Neural cell (in vitro differentiated cells): Measurements from ENCODE around the gene PCDH1. TPM values are rescaled to one million over a fixed set of nuclear protein-coding genes. Genes with fewer than 3 reads are reported as not detected.

Experiments used
- H2AFZ ChIP-seq: fragments of 200-600, 300-800 bp; sonication (generic), shearing (Covaris generic); 2 replicates; pipeline ENCODE4 v1.6.0; 2014; ENCODE audit warnings: low read depth, mild to moderate bottlenecking, antibody characterized with exemption, low read length, moderate library complexity
- H3F3A ChIP-seq: fragments of 200-600 bp; shearing (Covaris generic); 2 replicates; pipeline ENCODE4 v1.6.1; 2016; ENCODE audit warnings: mild to moderate bottlenecking, moderate library complexity, mixed read lengths, antibody characterized with exemption, low read length; ENCODE audit not compliant: insufficient read depth, poor library complexity, severe bottlenecking
- H3K27ac ChIP-seq: fragments of 200-600, 300-800 bp; sonication (generic), shearing (Covaris generic); 2 replicates; pipeline ENCODE4 v1.5.1; 2014; ENCODE audit warnings: mild to moderate bottlenecking, low read length, moderate library complexity
- H3K27me3 ChIP-seq: fragments of 300-800, 200-600 bp; sonication (generic), shearing (Covaris generic); 2 replicates; pipeline ENCODE4 v1.6.0; 2014; ENCODE audit warnings: mild to moderate bottlenecking, low read depth, low read length, moderate library complexity; ENCODE audit not compliant: insufficient read depth
- H3K36me3 ChIP-seq: fragments of 300-800, 200-600 bp; sonication (generic), shearing (Covaris generic); 2 replicates; pipeline ENCODE4 v1.5.1; 2014; ENCODE audit warnings: mild to moderate bottlenecking, antibody characterized with exemption, low read length, moderate library complexity; ENCODE audit not compliant: insufficient read depth
- H3K4me2 ChIP-seq: fragments of 300-800, 200-600 bp; sonication (generic), shearing (Covaris generic); 2 replicates; pipeline ENCODE4 v1.6.0; 2014; ENCODE audit warnings: mild to moderate bottlenecking, low read length
- H3K4me3 ChIP-seq: fragments of 300-800, 200-600 bp; sonication (generic), shearing (Covaris generic); 2 replicates; pipeline ENCODE4 v1.5.1; 2014; ENCODE audit warnings: mild to moderate bottlenecking, low read length, moderate library complexity
- H3K79me2 ChIP-seq: fragments of 200-600 bp; shearing (Covaris generic); replicated peaks from 2 replicates; pipeline ENCODE4 v1.6.0; 2014; ENCODE audit warnings: mild to moderate bottlenecking, low read length, moderate library complexity; ENCODE audit not compliant: insufficient read depth
- H3K9ac ChIP-seq: fragments of 300-800, 200-600 bp; sonication (generic), shearing (Covaris generic); 2 replicates; pipeline ENCODE4 v1.6.1; 2016; ENCODE audit warnings: mild to moderate bottlenecking, low read length, mixed read lengths
- H3K9me2 ChIP-seq: fragments of 200-600 bp; shearing (Covaris generic); 2 replicates; pipeline ENCODE4 v1.6.1; 2016; ENCODE audit warnings: mild to moderate bottlenecking, low read length, mixed read lengths; ENCODE audit not compliant: insufficient read depth
- H3K9me3 ChIP-seq: fragments of 200-600, 300-800 bp; sonication (generic), shearing (Covaris generic); 2 replicates; pipeline ENCODE4 v1.6.1; 2016; ENCODE audit warnings: mild to moderate bottlenecking, mixed run types, low read length, moderate library complexity, mixed read lengths
- H4K20me1 ChIP-seq: fragments of 200-600 bp; shearing (Covaris generic); 2 replicates; pipeline ENCODE4 v1.6.1; 2016; ENCODE audit warnings: mild to moderate bottlenecking, mixed run types; ENCODE audit not compliant: insufficient read depth
- EP300 ChIP-seq: fragments of 450-650 bp; conservative IDR thresholded peaks from 2 replicates; pipeline ENCODE4 v1.6.1; 2014; ENCODE audit warnings: antibody characterized with exemption, mild to moderate bottlenecking, moderate library complexity; ENCODE audit not compliant: poor library complexity, severe bottlenecking
- EZH2 ChIP-seq: fragments of 200-600, 300-800 bp; shearing (Covaris generic), sonication (generic); IDR thresholded peaks from 2 replicates; pipeline ENCODE4 v1.6.1; 2014; ENCODE audit warnings: antibody characterized with exemption, low read length, borderline replicate concordance, mild to moderate bottlenecking; ENCODE audit not compliant: insufficient read depth, poor library complexity, severe bottlenecking
- MXI1 ChIP-seq: fragments of 450-650 bp; conservative IDR thresholded peaks from 2 replicates; pipeline ENCODE4 v1.6.1; 2014; ENCODE audit warnings: antibody characterized with exemption, mild to moderate bottlenecking; ENCODE audit not compliant: poor library complexity, severe bottlenecking
- POLR2AphosphoS5 ChIP-seq: IDR thresholded peaks from 2 replicates; pipeline ENCODE4 v1.6.1; 2012
- RAD21 ChIP-seq: fragments of 450-650 bp; conservative IDR thresholded peaks from 2 replicates; pipeline ENCODE4 v1.6.1; 2014; ENCODE audit warnings: antibody characterized with exemption, mild to moderate bottlenecking, moderate library complexity
- SMC3 ChIP-seq: fragments of 450-650 bp; conservative IDR thresholded peaks from 2 replicates; pipeline ENCODE4 v1.6.1; 2014; ENCODE audit warnings: antibody characterized with exemption, mild to moderate bottlenecking, moderate library complexity; ENCODE audit not compliant: poor library complexity
- TAF1 ChIP-seq: IDR thresholded peaks from 2 replicates; pipeline ENCODE4 v1.6.1; 2012; ENCODE audit warnings: low read depth
- polyA plus RNA-seq: library from polyadenylated mRNA; depleted of rRNA; stranded (reverse); fragments of >200 nt; gene quantifications from 2 replicates; pipeline ENCODE4 v1.2.3, GENCODE V29; 2014
- TF ChIP-seq, protein P1 (sequence below): IDR thresholded peaks from 2 replicates; pipeline ENCODE4 v1.6.1; 2012; ENCODE audit warnings: borderline replicate concordance
- TF ChIP-seq, protein P2 (sequence below): fragments of 450-650 bp; IDR thresholded peaks from 2 replicates; pipeline ENCODE4 v1.5.1; 2014; ENCODE audit warnings: antibody characterized with exemption, mild to moderate bottlenecking, moderate library complexity; ENCODE audit not compliant: poor library complexity, severe bottlenecking

PCDH1 gene
- polyA plus RNA-seq, 1 donor from 2014 or later: 13.9 TPM

DNA sequence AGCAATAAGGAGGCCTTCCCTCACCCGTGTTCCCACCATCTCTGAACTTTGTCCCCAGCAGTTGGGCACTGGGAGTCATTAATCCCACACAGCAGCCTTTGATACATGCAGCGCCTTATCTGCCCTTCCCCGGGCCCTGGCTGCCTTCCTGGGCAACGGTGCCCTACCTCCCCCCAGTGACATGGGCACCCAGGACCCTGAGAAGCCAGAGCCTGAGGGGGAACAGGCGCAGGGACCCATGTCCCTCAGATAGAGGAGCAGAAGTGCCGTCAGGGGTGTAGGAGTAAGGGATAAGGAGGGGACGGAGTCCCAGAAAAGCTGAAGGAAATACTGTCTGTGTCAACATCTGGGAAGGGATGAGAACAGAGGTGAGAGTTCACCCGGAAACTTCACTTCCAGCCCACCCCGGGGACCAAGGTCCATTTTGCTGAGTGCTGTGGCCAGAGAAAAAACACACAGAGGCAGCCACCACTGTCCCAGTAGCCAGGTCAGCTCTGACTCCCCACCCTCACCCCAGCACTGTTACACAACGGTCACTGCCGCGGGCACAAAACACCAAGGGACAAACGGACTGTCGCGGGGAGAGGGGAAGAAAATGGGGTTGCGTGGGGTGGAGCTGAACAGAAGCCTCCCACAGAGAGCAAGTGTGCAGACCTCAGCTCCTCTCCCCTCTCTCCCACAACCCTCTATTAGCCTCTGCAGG lies 3.8 kb downstream of the PCDH1 start:
- H3K4me2 ChIP-seq: peak overlapping the region; percentile 77
- H3K36me3 ChIP-seq: no peaks in the 10 kb centered on the region
- H3K9ac ChIP-seq: peak overlapping the region; percentile 98
- no peak for TF ChIP-seq RAD21
- TF ChIP-seq POLR2AphosphoS5: no peak
- no peak for TF ChIP-seq MXI1
- TF ChIP-seq EZH2: no peak
- TF ChIP-seq, protein P1, sequence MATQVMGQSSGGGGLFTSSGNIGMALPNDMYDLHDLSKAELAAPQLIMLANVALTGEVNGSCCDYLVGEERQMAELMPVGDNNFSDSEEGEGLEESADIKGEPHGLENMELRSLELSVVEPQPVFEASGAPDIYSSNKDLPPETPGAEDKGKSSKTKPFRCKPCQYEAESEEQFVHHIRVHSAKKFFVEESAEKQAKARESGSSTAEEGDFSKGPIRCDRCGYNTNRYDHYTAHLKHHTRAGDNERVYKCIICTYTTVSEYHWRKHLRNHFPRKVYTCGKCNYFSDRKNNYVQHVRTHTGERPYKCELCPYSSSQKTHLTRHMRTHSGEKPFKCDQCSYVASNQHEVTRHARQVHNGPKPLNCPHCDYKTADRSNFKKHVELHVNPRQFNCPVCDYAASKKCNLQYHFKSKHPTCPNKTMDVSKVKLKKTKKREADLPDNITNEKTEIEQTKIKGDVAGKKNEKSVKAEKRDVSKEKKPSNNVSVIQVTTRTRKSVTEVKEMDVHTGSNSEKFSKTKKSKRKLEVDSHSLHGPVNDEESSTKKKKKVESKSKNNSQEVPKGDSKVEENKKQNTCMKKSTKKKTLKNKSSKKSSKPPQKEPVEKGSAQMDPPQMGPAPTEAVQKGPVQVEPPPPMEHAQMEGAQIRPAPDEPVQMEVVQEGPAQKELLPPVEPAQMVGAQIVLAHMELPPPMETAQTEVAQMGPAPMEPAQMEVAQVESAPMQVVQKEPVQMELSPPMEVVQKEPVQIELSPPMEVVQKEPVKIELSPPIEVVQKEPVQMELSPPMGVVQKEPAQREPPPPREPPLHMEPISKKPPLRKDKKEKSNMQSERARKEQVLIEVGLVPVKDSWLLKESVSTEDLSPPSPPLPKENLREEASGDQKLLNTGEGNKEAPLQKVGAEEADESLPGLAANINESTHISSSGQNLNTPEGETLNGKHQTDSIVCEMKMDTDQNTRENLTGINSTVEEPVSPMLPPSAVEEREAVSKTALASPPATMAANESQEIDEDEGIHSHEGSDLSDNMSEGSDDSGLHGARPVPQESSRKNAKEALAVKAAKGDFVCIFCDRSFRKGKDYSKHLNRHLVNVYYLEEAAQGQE: no peak
- TF ChIP-seq TAF1: no peak
- TF ChIP-seq SMC3: no peak
- TF ChIP-seq, protein P2, sequence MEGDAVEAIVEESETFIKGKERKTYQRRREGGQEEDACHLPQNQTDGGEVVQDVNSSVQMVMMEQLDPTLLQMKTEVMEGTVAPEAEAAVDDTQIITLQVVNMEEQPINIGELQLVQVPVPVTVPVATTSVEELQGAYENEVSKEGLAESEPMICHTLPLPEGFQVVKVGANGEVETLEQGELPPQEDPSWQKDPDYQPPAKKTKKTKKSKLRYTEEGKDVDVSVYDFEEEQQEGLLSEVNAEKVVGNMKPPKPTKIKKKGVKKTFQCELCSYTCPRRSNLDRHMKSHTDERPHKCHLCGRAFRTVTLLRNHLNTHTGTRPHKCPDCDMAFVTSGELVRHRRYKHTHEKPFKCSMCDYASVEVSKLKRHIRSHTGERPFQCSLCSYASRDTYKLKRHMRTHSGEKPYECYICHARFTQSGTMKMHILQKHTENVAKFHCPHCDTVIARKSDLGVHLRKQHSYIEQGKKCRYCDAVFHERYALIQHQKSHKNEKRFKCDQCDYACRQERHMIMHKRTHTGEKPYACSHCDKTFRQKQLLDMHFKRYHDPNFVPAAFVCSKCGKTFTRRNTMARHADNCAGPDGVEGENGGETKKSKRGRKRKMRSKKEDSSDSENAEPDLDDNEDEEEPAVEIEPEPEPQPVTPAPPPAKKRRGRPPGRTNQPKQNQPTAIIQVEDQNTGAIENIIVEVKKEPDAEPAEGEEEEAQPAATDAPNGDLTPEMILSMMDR: no peak
- H3K27me3 ChIP-seq: no peaks in the 10 kb centered on the region
- peaks cover 9% of the 10 kb centered on the region for H4K20me1 ChIP-seq
- H3K9me2 ChIP-seq: no peaks in the 10 kb centered on the region
- no peaks in the 10 kb centered on the region for H3F3A ChIP-seq
- H3K79me2 ChIP-seq: peaks cover 80% of the 10 kb centered on the region
- no peaks in the 10 kb centered on the region for H3K9me3 ChIP-seq
- no peak overlapping the region for H2AFZ ChIP-seq
- H3K27ac ChIP-seq: no peak overlapping the region
- H3K4me3 ChIP-seq: peak overlapping the region; percentile 93

DNA sequence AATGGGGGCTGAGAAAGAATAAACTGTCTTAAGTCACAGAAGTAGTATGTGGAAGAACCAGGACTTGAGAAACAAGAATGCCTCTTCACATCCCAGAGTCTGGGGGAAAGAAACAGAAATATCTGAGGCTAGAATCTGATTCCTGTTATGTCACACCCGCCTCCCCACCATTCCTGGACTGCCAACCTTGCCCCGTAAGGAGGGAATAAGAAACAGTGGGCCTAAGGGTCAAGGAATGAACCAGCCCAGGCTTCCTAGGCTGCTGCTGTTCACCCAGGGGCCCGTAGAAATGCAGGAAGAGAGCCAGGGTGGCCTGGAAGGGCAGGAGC lies 4.3 kb downstream of the PCDH1 start:
- Histone ChIP-seq H3K4me2 (no peak overlapping the region), H3K27me3 (no peaks in the 10 kb centered on the region), H2AFZ (no peak overlapping the region), H3K9me2 (no peaks in the 10 kb centered on the region), H3F3A (no peaks in the 10 kb centered on the region), H3K79me2 (peaks cover 80% of the 10 kb centered on the region), H3K9me3 (no peaks in the 10 kb centered on the region), H3K4me3 (peak overlapping the region; percentile 93), H3K36me3 (no peaks in the 10 kb centered on the region), H3K9ac (peak overlapping the region; percentile 98), H3K27ac (no peak overlapping the region), H4K20me1 (peaks cover 9% of the 10 kb centered on the region)
- no peak for TF ChIP-seq MXI1
- TF ChIP-seq EZH2: no peak
- TF ChIP-seq SMC3: no peak
- no peak for TF ChIP-seq TAF1
- no peak for TF ChIP-seq POLR2AphosphoS5
- TF ChIP-seq EP300: no peak
- TF ChIP-seq, protein P1: no peak
- TF ChIP-seq RAD21: no peak
- TF ChIP-seq, protein P2: no peak
